Right ventricle myocardium inferior (tissue), 1 donor: ENCODE data around the gene DOK3. TPM values are rescaled to one million over a fixed set of nuclear protein-coding genes. Genes with fewer than 3 reads are reported as not detected.

Experiments used
- ATAC-seq: fragments of 200-7000 bp; cut with Tn5 transposase; one replicate; pipeline ENCODE4 v1.9.1; 2020; ENCODE audit warnings: mild to moderate bottlenecking, moderate library complexity
- DNase-seq: peaks from one replicate; pipeline ENCODE4 v3.0.0; 2021; ENCODE audit errors: missing footprints
- intact Hi-C: fragments of 100-400 bp; cut with DNase I; formaldehyde crosslinking; loops from one replicate; pipeline ENCODE4 v1.11.0; 2022
- long read RNA-seq: library from polyadenylated mRNA; unstranded; transcript quantifications from one replicate; pipeline ENCODE4 v2.0.0, GENCODE V29; 2021
- total RNA-seq: library from RNA; stranded (reverse); fragmentation: NEBNext Ultra II Directional; extraction: Animal tissue kit (Norgen Biotek cat#: 25700); gene quantifications from one replicate; pipeline ENCODE4 v1.2.1, GENCODE V29; 2021
- donor health status: DM: no; HTN: yes; CAD: no; lungs with severe emphysema.

Gene DOK3
- 4.4 TPM for total RNA-seq
- long read RNA-seq, partial matches to known transcripts, result 0 of 2 reads
- long read RNA-seq, other reads (novel, unspliced or antisense), result 2 of 2 reads

GRCh38 chr5:177509381-177509951, at the start of gene DOK3:
Gene DOK3 (minus strand): TSS chr5:177509826. CDS start chr5:177509540, 286 bp downstream.
- ATAC-seq (peak; percentile 56), DNase-seq (peak; percentile 88)
- intact Hi-C loops, result no loop called here

GRCh38 chr5:177557796-177558195, 48.2 kb upstream of the DOK3 start:
- ATAC-seq, result no peak

GRCh38 chr5:177557041-177557647, 47.5 kb upstream of the DOK3 start:
- ATAC-seq, result no peak
- intact Hi-C loops, result loop anchor here (5.0 kb wide), 1 partner anchor 35 kb away; the partner anchor contains the start of gene TMED9
- DNase-seq, result no peak

More at GRCh38 chr5:177557796-177558195, 48.2 kb upstream of the DOK3 start:
- intact Hi-C loops, result loop anchor here (5.0 kb wide), 1 partner anchor 35 kb away; the partner anchor contains the start of gene TMED9
- no peak for DNase-seq

GRCh38 chr5:177555665-177556064, 46.0 kb upstream of the DOK3 start:
- intact Hi-C loops, result loop anchor here (2.0 to 5.0 kb wide), 2 partner anchors 37 to 39 kb away; partner anchors contain the start of genes DDX41 and TMED9
- no peak for ATAC-seq
- DNase-seq, result no peak

- DNase-seq (no peak), ATAC-seq (no peak)
- intact Hi-C loops, result loop anchor here (2.0 to 5.0 kb wide), 2 partner anchors 37 to 38 kb away; partner anchors contain the start of genes DDX41 and TMED9
Observed at GRCh38 chr5:177555228-177555627, 45.6 kb upstream of the DOK3 start.

- peak; percentile 97 for DNase-seq
- ATAC-seq, result peak; percentile 96
- intact Hi-C loops, result loop anchor here (2.0 to 5.0 kb wide), 2 partner anchors 38 kb away; partner anchors contain the start of genes DDX41 and TMED9
Observed at GRCh38 chr5:177554474-177555111, 45.0 kb upstream of the DOK3 start, which contains the start of gene FAM193B. Gene FAM193B (minus strand): TSS chr5:177554563. CDS start chr5:177554458, 105 bp downstream.

- DNase-seq (peak; percentile 72), ATAC-seq (peak; percentile 23)
- intact Hi-C loops, result loop anchor here (2.0 kb wide), 1 partner anchor 37 kb away; the partner anchor contains the start of gene DDX41
Observed at GRCh38 chr5:177553671-177554429, 44.2 kb upstream of the DOK3 start.

- intact Hi-C loops, result no loop called here
- no peak for ATAC-seq
Observed at GRCh38 chr5:177552839-177553455, 43.3 kb upstream of the DOK3 start.

GRCh38 chr5:177550122-177550521, 40.5 kb upstream of the DOK3 start:
- ATAC-seq (no peak), DNase-seq (no peak)
- intact Hi-C loops, result no loop called here

More at GRCh38 chr5:177552839-177553455, 43.3 kb upstream of the DOK3 start:
- DNase-seq, result no peak

GRCh38 chr5:177548495-177548894, 38.9 kb upstream of the DOK3 start:
- no peak for ATAC-seq
- intact Hi-C loops, result no loop called here
- DNase-seq, result no peak

- no peak for DNase-seq
- intact Hi-C loops, result no loop called here
- ATAC-seq, result no peak
Observed at GRCh38 chr5:177547736-177548135, 38.1 kb upstream of the DOK3 start.

GRCh38 chr5:177546258-177546741, 36.7 kb upstream of the DOK3 start:
- ATAC-seq, result peak; percentile 82
- intact Hi-C loops, result no loop called here
- no peak for DNase-seq

GRCh38 chr5:177545487-177546257, 36.0 kb upstream of the DOK3 start:
- ATAC-seq (peak; percentile 80), DNase-seq (no peak)
- intact Hi-C loops, result no loop called here

- DNase-seq (no peak), ATAC-seq (no peak)
- intact Hi-C loops, result no loop called here
Observed at GRCh38 chr5:177542816-177543465, 33.3 kb upstream of the DOK3 start.

GRCh38 chr5:177540438-177540837, 30.8 kb upstream of the DOK3 start:
- DNase-seq, result no peak
- intact Hi-C loops, result no loop called here
- ATAC-seq, result no peak

GRCh38 chr5:177539411-177539810, 29.8 kb upstream of the DOK3 start:
- peak; percentile 48 for ATAC-seq
- no peak for DNase-seq
- intact Hi-C loops, result no loop called here

- intact Hi-C loops, result no loop called here
- DNase-seq, result no peak
- peak; percentile 20 for ATAC-seq
Observed at GRCh38 chr5:177538876-177539275, 29.2 kb upstream of the DOK3 start.
